ENCODE results near the gene TMPRSS11F.
"Not testable (repeated sequence)": the region's sequence is repeated elsewhere in the genome, so short reads cannot be mapped to it uniquely, and the experiment has no call there.

Gene TMPRSS11F

GRCh38 chr4:68129793-68130192 lies at the start of gene TMPRSS11F:
TMPRSS11F (minus strand) TSS chr4:68129869; CDS start chr4:68129820, 49 bp downstream.
- DNase-seq = no peak

- no peak for DNase-seq
Measured at GRCh38 chr4:68176904-68177303, 47.2 kb upstream of the TMPRSS11F start.

GRCh38 chr4:68176500-68176899 lies 46.8 kb upstream of the TMPRSS11F start:
- DNase-seq = no peak

GRCh38 chr4:68175562-68176155 lies 46.0 kb upstream of the TMPRSS11F start:
- DNase-seq = peak; percentile 18

GRCh38 chr4:68174389-68174788 lies 44.7 kb upstream of the TMPRSS11F start:
- DNase-seq = not testable (repeated sequence)

- DNase-seq = not testable (repeated sequence)
Measured at GRCh38 chr4:68172147-68172546, 42.5 kb upstream of the TMPRSS11F start.

GRCh38 chr4:68167706-68168105 lies 38.0 kb upstream of the TMPRSS11F start:
- DNase-seq = no peak

- DNase-seq = no peak
Measured at GRCh38 chr4:68167166-68167565, 37.5 kb upstream of the TMPRSS11F start.

GRCh38 chr4:68163754-68164153 lies 34.1 kb upstream of the TMPRSS11F start:
- no peak for DNase-seq

- DNase-seq = no peak
Measured at GRCh38 chr4:68162196-68162595, 32.5 kb upstream of the TMPRSS11F start.

GRCh38 chr4:68152411-68152810 lies 22.7 kb upstream of the TMPRSS11F start:
- no peak for DNase-seq

- no peak for DNase-seq
Measured at GRCh38 chr4:68148800-68149685, 19.4 kb upstream of the TMPRSS11F start.

GRCh38 chr4:68147079-68147478 lies 17.4 kb upstream of the TMPRSS11F start:
- DNase-seq = no peak

- no peak for DNase-seq
Measured at GRCh38 chr4:68145261-68145660, 15.6 kb upstream of the TMPRSS11F start.

GRCh38 chr4:68141852-68142251 lies 12.2 kb upstream of the TMPRSS11F start:
- no peak for DNase-seq

- DNase-seq = no peak
Measured at GRCh38 chr4:68132342-68132741, 2.7 kb upstream of the TMPRSS11F start.

- DNase-seq = no peak
Measured at GRCh38 chr4:68124262-68124661, 5.4 kb downstream of the TMPRSS11F start.

GRCh38 chr4:68123525-68123924 lies 6.1 kb downstream of the TMPRSS11F start:
- no peak for DNase-seq

GRCh38 chr4:68119921-68120320 lies 9.7 kb downstream of the TMPRSS11F start:
- DNase-seq = no peak

GRCh38 chr4:68110441-68110840 lies 19.2 kb downstream of the TMPRSS11F start:
- no peak for DNase-seq

- no peak for DNase-seq
Measured at GRCh38 chr4:68109868-68110267, 19.8 kb downstream of the TMPRSS11F start.

- DNase-seq = no peak
Measured at GRCh38 chr4:68082758-68083157, 46.9 kb downstream of the TMPRSS11F start.

- no peak for DNase-seq
Measured at GRCh38 chr4:68079928-68080327, 49.7 kb downstream of the TMPRSS11F start.

GRCh38 chr4:68077737-68078136 lies 51.9 kb downstream of the TMPRSS11F start:
- no peak for DNase-seq

Data from NCI-H2227 treated with DMSO at 0.1 percent for 48 hours (cell line).